HEK293T (cell line): Measurements from ENCODE around the gene TEX51.

ENCODE experiments used
- BHLHE40 ChIP-seq: fragments of 450-650 bp; IDR thresholded peaks from 2 replicates; pipeline ENCODE4 v1.6.1; 2016; ENCODE audit warnings: mild to moderate bottlenecking, moderate library complexity, borderline replicate concordance
- CTBP1 ChIP-seq: fragments of 450-650 bp; IDR thresholded peaks from 2 replicates; pipeline ENCODE4 v1.6.1; 2016; ENCODE audit warnings: borderline replicate concordance
- ELF4 ChIP-seq: fragments of 450-650 bp; IDR thresholded peaks from 2 replicates; pipeline ENCODE4 v1.6.1; 2017; ENCODE audit warnings: antibody characterized with exemption
- FOXA1 ChIP-seq: fragments of 450-650 bp; IDR thresholded peaks from 2 replicates; pipeline ENCODE4 v1.6.1; 2016; ENCODE audit warnings: mild to moderate bottlenecking
- FOXK2 ChIP-seq: fragments of 450-650 bp; IDR thresholded peaks from 2 replicates; pipeline ENCODE4 v1.6.1; 2016; ENCODE audit warnings: mild to moderate bottlenecking
- HDGF ChIP-seq: fragments of 450-650 bp; IDR thresholded peaks from 2 replicates; pipeline ENCODE4 v1.6.1; 2017; ENCODE audit warnings: antibody characterized with exemption, borderline replicate concordance
- L3MBTL2 ChIP-seq: fragments of 450-650 bp; conservative IDR thresholded peaks from 2 replicates; pipeline ENCODE4 v1.6.1; 2016; ENCODE audit warnings: mild to moderate bottlenecking
- NFRKB ChIP-seq: fragments of 450-650 bp; IDR thresholded peaks from 2 replicates; pipeline ENCODE4 v1.6.1; 2016; ENCODE audit warnings: mild to moderate bottlenecking, moderate library complexity
- SP1 ChIP-seq: fragments of 450-650 bp; IDR thresholded peaks from 2 replicates; pipeline ENCODE4 v1.6.1; 2017
- SUZ12 ChIP-seq: fragments of 450-650 bp; IDR thresholded peaks from 2 replicates; pipeline ENCODE4 v1.6.1; 2016; ENCODE audit warnings: mild to moderate bottlenecking
- ZNF384 ChIP-seq: fragments of 450-650 bp; IDR thresholded peaks from 2 replicates; pipeline ENCODE4 v1.6.1; 2016

GRCh38 chr2:126921066-126921465, 22.4 kb downstream of the TEX51 start:
- TF ChIP-seq CTBP1 (no peak), FOXA1 (no peak), ELF4 (no peak), ZNF384 (no peak), FOXK2 (no peak), HDGF (no peak), BHLHE40 (no peak), SP1 (no peak), NFRKB (no peak), SUZ12 (no peak), L3MBTL2 (no peak)
